Caco-2 (cell line): Measurements from ENCODE around the gene PPIC. TPM values are rescaled to one million over a fixed set of nuclear protein-coding genes. Genes with fewer than 3 reads are reported as not detected.

ENCODE experiments used
- BruUV-seq: library from RNA; stranded (reverse); fragments of 400-500 nt; replicated peaks from 2 replicates; lab custom pipeline; 2021; lab: Mats Ljungman, UMichigan
- CTCF ChIA-PET: fragments of 300-600 bp; sonication (Branson Sonifier 250); formaldehyde crosslinking; loops from one replicate; lab custom pipeline; 2022; ENCODE audit warnings: antibody characterized with exemption; lab: Charles Lee
- POLR2A ChIA-PET: fragments of 300-600 bp; sonication (Branson Sonifier 250); formaldehyde crosslinking; loops from one replicate; lab custom pipeline; 2022; ENCODE audit warnings: antibody characterized with exemption; lab: Charles Lee
- DNase-seq, 2 experiments: peaks; one replicate each; pipeline versions ENCODE4 v3.0.0 to v3.0.0-alpha.2; 2020 to 2022
- H3K27me3 ChIP-seq: replicated peaks from 2 replicates; pipeline ENCODE4 v1.6.0; 2011; ENCODE audit warnings: low read length; ENCODE audit not compliant: control insufficient read depth, insufficient read depth
- H3K36me3 ChIP-seq: 2 replicates; pipeline ENCODE4 v1.5.1; 2011; ENCODE audit warnings: low read length; ENCODE audit not compliant: control insufficient read depth, insufficient read depth
- H3K4me1 ChIP-seq: fragments of 250-450 bp; sonication (Bioruptor Pico); 2 replicates; pipeline ENCODE4 v1.5.1; 2020; ENCODE audit warnings: mild to moderate bottlenecking
- H3K4me3 ChIP-seq: 2 replicates; pipeline ENCODE4 v1.5.1; 2011; ENCODE audit warnings: low read depth, mild to moderate bottlenecking, control low read depth, low read length
- H3K9me3 ChIP-seq: fragments of 250-450 bp; sonication (Bioruptor Pico); 2 replicates; pipeline ENCODE4 v1.5.1; 2020; ENCODE audit warnings: mild to moderate bottlenecking, moderate library complexity
- H3K27ac Mint-ChIP-seq: one replicate; pipeline ENCODE4 v1.8.0; 2022; ENCODE audit warnings: mixed read lengths; ENCODE audit not compliant: unreplicated experiment
- H3K27me3 Mint-ChIP-seq: one replicate; pipeline ENCODE4 v1.8.0; 2022; ENCODE audit warnings: mixed read lengths; ENCODE audit not compliant: insufficient read depth, unreplicated experiment
- H3K36me3 Mint-ChIP-seq: one replicate; pipeline ENCODE4 v1.8.0; 2022; ENCODE audit warnings: mild to moderate bottlenecking, mixed read lengths; ENCODE audit not compliant: insufficient read depth, unreplicated experiment
- H3K4me1 Mint-ChIP-seq: one replicate; pipeline ENCODE4 v1.8.0; 2022; ENCODE audit warnings: low read depth, mixed read lengths; ENCODE audit not compliant: unreplicated experiment
- H3K4me3 Mint-ChIP-seq: one replicate; pipeline ENCODE4 v1.8.0; 2022; ENCODE audit warnings: mild to moderate bottlenecking, moderate library complexity, mixed read lengths; ENCODE audit not compliant: unreplicated experiment
- H3K9me3 Mint-ChIP-seq: one replicate; pipeline ENCODE4 v1.8.0; 2022; ENCODE audit warnings: mixed read lengths; ENCODE audit not compliant: unreplicated experiment
- intact Hi-C: fragments of 100-400 bp; cut with micrococcal nuclease; formaldehyde crosslinking; loops from one replicate; pipeline ENCODE4 v1.10.0; 2022; ENCODE audit not compliant: unreplicated experiment
- total RNA-seq: library from RNA; stranded (reverse); gene quantifications from 2 replicates; pipeline ENCODE4 v1.2.3, GENCODE V29; 2022
- TF ChIP-seq, protein P1 (sequence below), 2 experiments: fragments of 200-600 bp in 1 of 2; IDR thresholded peaks; 1 replicate in 1 of 2; 2 replicates in 1 of 2; pipeline versions ENCODE4 v1.5.1 to v1.8.0; 2011 to 2022; ENCODE audit warnings: antibody characterized with exemption in 1 of 2, control low read depth in 1 of 2, inconsistent platforms in 1 of 2, low read depth in 1 of 2, low read length in 1 of 2, mild to moderate bottlenecking in 1 of 2, moderate library complexity in 1 of 2; ENCODE audit not compliant: insufficient read depth in 1 of 2, severe bottlenecking in 1 of 2, unreplicated experiment in 1 of 2

Gene PPIC
- total RNA-seq, 1 experiment from 2014 or later, result 50.6 TPM

DNA sequence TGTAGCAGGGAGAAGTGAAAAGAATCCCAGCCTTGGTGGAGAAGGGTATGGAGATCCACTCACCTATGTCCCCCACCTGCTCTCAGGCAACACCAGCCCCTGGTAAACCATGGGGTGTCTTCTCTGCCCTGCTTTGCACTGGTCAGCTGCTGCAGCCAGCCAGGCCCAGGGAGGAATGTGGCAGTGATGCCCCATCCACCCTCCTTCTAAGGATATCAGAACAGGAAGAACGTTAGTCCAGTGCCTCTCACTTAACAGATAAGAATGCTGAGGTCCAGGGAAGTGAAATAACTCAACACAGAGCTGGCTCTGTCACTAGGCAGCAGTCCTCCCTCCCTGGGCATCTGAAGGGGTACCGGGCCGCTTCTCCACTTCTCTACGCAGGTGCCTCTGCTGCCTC, 9.7 kb upstream of the PPIC start:
- H3K4me3 Mint-ChIP-seq, result no peak overlapping the region
- no peaks in the 10 kb centered on the region for H3K36me3 Mint-ChIP-seq
- peaks cover 8% of the 10 kb centered on the region for H3K4me1 Mint-ChIP-seq
- CTCF ChIA-PET, result no interaction called here
- intact Hi-C loops, result no loop called here
- no peak for DNase-seq
- H3K9me3 Mint-ChIP-seq, result no peaks in the 10 kb centered on the region
- peaks cover 11% of the 10 kb centered on the region for H3K4me1 ChIP-seq
- H3K27ac Mint-ChIP-seq, result no peak overlapping the region
- no peaks in the 10 kb centered on the region for H3K36me3 ChIP-seq
- TF ChIP-seq, protein P1, sequence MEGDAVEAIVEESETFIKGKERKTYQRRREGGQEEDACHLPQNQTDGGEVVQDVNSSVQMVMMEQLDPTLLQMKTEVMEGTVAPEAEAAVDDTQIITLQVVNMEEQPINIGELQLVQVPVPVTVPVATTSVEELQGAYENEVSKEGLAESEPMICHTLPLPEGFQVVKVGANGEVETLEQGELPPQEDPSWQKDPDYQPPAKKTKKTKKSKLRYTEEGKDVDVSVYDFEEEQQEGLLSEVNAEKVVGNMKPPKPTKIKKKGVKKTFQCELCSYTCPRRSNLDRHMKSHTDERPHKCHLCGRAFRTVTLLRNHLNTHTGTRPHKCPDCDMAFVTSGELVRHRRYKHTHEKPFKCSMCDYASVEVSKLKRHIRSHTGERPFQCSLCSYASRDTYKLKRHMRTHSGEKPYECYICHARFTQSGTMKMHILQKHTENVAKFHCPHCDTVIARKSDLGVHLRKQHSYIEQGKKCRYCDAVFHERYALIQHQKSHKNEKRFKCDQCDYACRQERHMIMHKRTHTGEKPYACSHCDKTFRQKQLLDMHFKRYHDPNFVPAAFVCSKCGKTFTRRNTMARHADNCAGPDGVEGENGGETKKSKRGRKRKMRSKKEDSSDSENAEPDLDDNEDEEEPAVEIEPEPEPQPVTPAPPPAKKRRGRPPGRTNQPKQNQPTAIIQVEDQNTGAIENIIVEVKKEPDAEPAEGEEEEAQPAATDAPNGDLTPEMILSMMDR (IDR thresholded peaks at IDR 0.05; ENCODE audit: insufficient read depth in 1 of 2, low read depth in 1 of 2, low read length in 1 of 2, severe bottlenecking in 1 of 2, unreplicated experiment in 1 of 2), result no peak
- peaks cover 12% of the 10 kb centered on the region for H3K27me3 Mint-ChIP-seq
- BruUV-seq, result no TSS peak
- POLR2A ChIA-PET, result no interaction called here
- no peaks in the 10 kb centered on the region for H3K9me3 ChIP-seq
- no peaks in the 10 kb centered on the region; the same call in 1 of the 2 replicates for H3K27me3 ChIP-seq
- no peak overlapping the region for H3K4me3 ChIP-seq

DNA sequence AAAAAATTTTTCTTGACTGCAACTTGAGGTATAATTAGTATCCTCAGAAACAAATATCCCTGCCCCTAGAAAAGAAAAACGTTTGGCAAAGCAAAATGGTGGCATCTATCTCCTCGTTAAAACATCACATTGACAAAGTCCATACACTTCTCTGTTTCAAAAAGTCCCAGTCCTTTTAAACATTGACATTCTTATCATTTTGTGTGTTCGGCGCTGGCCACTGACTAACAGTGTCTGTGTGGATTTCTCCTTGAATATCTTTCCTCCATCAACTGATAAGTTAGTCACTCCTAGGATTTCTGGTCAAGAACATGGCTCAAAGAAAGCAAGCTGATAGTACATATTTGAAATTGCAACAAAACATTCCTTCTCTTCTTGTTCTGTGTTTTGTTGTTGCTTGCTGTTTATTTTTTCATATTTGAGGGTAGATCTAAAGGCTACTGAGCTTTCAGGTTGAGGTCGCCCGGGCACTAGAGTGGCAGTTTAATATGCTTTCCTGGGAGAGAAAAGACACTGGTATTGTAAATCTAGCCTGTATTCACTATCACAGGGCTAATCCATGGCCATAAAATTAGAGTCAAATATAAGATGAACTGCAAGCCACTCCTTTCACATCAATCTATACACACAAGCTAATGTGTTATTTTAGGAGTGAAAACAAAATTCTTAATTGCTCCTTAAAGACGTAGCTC, 8.5 kb upstream of the PPIC start:
- CTCF ChIA-PET, result no interaction called here
- peaks cover 8% of the 10 kb centered on the region for H3K4me1 Mint-ChIP-seq
- no TSS peak for BruUV-seq
- no peaks in the 10 kb centered on the region for H3K9me3 Mint-ChIP-seq
- intact Hi-C loops, result no loop called here
- TF ChIP-seq, protein P1 (IDR thresholded peaks at IDR 0.05; ENCODE audit: insufficient read depth in 1 of 2, low read depth in 1 of 2, low read length in 1 of 2, severe bottlenecking in 1 of 2, unreplicated experiment in 1 of 2), result no peak
- peaks cover 3% of the 10 kb centered on the region for H3K27me3 Mint-ChIP-seq
- POLR2A ChIA-PET, result no interaction called here
- peak overlapping the region; percentile 31 for H3K4me3 Mint-ChIP-seq
- Histone ChIP-seq H3K27me3 (no peaks in the 10 kb centered on the region; the same call in 1 of the 2 replicates), H3K4me1 (peaks cover 11% of the 10 kb centered on the region), H3K9me3 (no peaks in the 10 kb centered on the region), H3K36me3 (no peaks in the 10 kb centered on the region), H3K4me3 (no peak overlapping the region)
- no peak for DNase-seq
- no peak overlapping the region for H3K27ac Mint-ChIP-seq
- no peaks in the 10 kb centered on the region for H3K36me3 Mint-ChIP-seq

DNA sequence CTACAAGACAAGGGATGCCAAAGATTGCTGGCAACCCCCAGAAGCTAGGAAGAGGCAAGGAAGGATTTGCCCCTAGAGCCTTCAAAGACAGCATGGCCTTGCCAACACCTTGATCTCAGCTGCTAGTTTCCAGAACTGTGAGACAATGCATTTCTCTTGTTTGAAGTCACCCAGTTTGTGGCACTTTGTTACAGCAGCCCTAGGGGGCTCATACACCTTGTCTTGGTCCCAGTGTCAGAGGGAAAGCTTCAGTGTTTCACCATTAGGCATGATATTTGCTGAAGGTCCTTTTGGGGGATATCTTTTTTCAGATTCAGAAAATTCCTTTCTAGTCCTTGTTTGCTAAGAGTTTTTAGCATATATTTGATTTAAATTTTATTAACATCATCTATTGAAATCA, 3.1 kb upstream of the PPIC start:
- no peaks in the 10 kb centered on the region for H3K9me3 Mint-ChIP-seq
- POLR2A ChIA-PET, result no interaction called here

More for the DNA sequence above, 3.1 kb upstream of the PPIC start:
- BruUV-seq, result no TSS peak
- H3K4me1 Mint-ChIP-seq, result peaks cover 8% of the 10 kb centered on the region
- H3K27me3 ChIP-seq, result no peaks in the 10 kb centered on the region
- H3K4me3 Mint-ChIP-seq, result no peak overlapping the region
- H3K36me3 Mint-ChIP-seq, result no peaks in the 10 kb centered on the region
- H3K27ac Mint-ChIP-seq, result no peak overlapping the region
- peaks cover 6% of the 10 kb centered on the region for H3K27me3 Mint-ChIP-seq
- no peaks in the 10 kb centered on the region for H3K9me3 ChIP-seq
- H3K4me3 ChIP-seq, result no peak overlapping the region
- CTCF ChIA-PET, result no interaction called here
- TF ChIP-seq, protein P1 (IDR thresholded peaks at IDR 0.05; ENCODE audit: insufficient read depth in 1 of 2, low read depth in 1 of 2, low read length in 1 of 2, severe bottlenecking in 1 of 2, unreplicated experiment in 1 of 2), result no peak
- H3K4me1 ChIP-seq, result peaks cover 11% of the 10 kb centered on the region
- H3K36me3 ChIP-seq, result no peaks in the 10 kb centered on the region
- no peak for DNase-seq
- intact Hi-C loops, result loop anchor here (5.0 kb wide), 1 partner anchor 48 kb away; the partner anchor contains the start of gene PRDM6
